K562 (cell line): ENCODE data around the gene TMEM215. TPM values are rescaled to one million over a fixed set of nuclear protein-coding genes. Genes with fewer than 3 reads are reported as not detected.
"Not testable (repeated sequence)": the region's sequence is repeated elsewhere in the genome, so short reads cannot be mapped to it uniquely, and the experiment has no call there.

ENCODE experiments used
- ATAC-seq: fragments of 200-7000 bp; cut with Tn5 transposase; 3 replicates; pipeline ENCODE4 v1.9.1; 2020; ENCODE audit warnings: moderate library complexity
- BruUV-seq: library from RNA; stranded (reverse); fragments of 400-500 nt; replicated peaks from 2 replicates; lab custom pipeline; 2021; lab: Mats Ljungman, UMichigan
- CTCF ChIA-PET: fragments of 300-600 bp; formaldehyde crosslinking; extraction: SDS; loops from one replicate; lab custom pipeline; 2021; ENCODE audit warnings: low intra/inter-chr PET ratio; lab: Yijun Ruan, JAX
- POLR2A ChIA-PET: fragments of 300-600, 350-650 bp; sonication (Branson Sonifier 250); formaldehyde crosslinking; extraction: SDS; loops from one replicate; lab custom pipeline; 2021; ENCODE audit warnings: antibody characterized with exemption, inconsistent platforms; lab: Yijun Ruan, JAX
- DNase-seq, 4 experiments: peaks; one replicate each; pipeline versions ENCODE4 v3.0.0 to v3.0.0-alpha.2; 2011 to 2018; ENCODE audit warnings: low spot score in 3 of 4, mixed read lengths in 3 of 4; ENCODE audit errors: extremely low read depth in 1 of 4
- FAIRE-seq: peaks from 2 replicates; lab custom pipeline; 2011; peaks lifted over from hg19 to GRCh38; lab: Jason Lieb, UNC
- H2AFZ ChIP-seq: 2 replicates; pipeline ENCODE4 v1.6.0; 2011; ENCODE audit warnings: low read depth, low read length, control low read depth, inconsistent platforms
- H3K27ac ChIP-seq: fragments of 200-600 bp; 3 replicates; pipeline ENCODE4 v1.8.0; 2011; ENCODE audit warnings: low read depth, mild to moderate bottlenecking, control low read depth, inconsistent platforms, low read length, moderate library complexity, mixed read lengths; ENCODE audit errors: extremely low read depth
- H3K27me3 ChIP-seq, 2 experiments: fragments of 300-600 bp in 1 of 2; 2 replicates in 1 of 2; 3 replicates in 1 of 2; pipeline versions ENCODE4 v1.6.0 to v1.8.0; 2011; ENCODE audit warnings: inconsistent platforms in 2 of 2, low read length in 2 of 2, mild to moderate bottlenecking in 1 of 2, mixed read lengths in 1 of 2, moderate library complexity in 1 of 2; ENCODE audit not compliant: control insufficient read depth in 2 of 2, insufficient read depth in 2 of 2
- H3K36me3 ChIP-seq: fragments of 300-600 bp; 3 replicates; pipeline ENCODE4 v1.8.0; 2011; ENCODE audit warnings: mild to moderate bottlenecking, low read length, inconsistent platforms; ENCODE audit not compliant: control insufficient read depth, insufficient read depth
- H3K4me1 ChIP-seq, 2 experiments: fragments of 200-600 bp in 1 of 2; replicated peaks in 1 of 2; 2 replicates in 1 of 2; 3 replicates in 1 of 2; pipeline versions ENCODE4 v1.5.1 to v1.8.0; 2011; ENCODE audit warnings: inconsistent platforms in 2 of 2, low read length in 2 of 2, mild to moderate bottlenecking in 1 of 2, mixed read lengths in 1 of 2, moderate library complexity in 1 of 2; ENCODE audit not compliant: control insufficient read depth in 2 of 2, insufficient read depth in 2 of 2
- H3K4me2 ChIP-seq: 2 replicates; pipeline ENCODE4 v1.6.1; 2011; ENCODE audit warnings: low read length, control low read depth, inconsistent platforms, mixed read lengths; ENCODE audit not compliant: insufficient read depth
- H3K4me3 ChIP-seq: fragments of 200-600 bp; sonication (generic), shearing (Covaris generic); 2 replicates; pipeline ENCODE4 v1.5.1; 2016; ENCODE audit warnings: control low read depth, inconsistent platforms
- H3K79me2 ChIP-seq: fragments of 200-600 bp; 3 replicates; pipeline ENCODE4 v1.8.0; 2011; ENCODE audit warnings: low read length, inconsistent platforms; ENCODE audit not compliant: control insufficient read depth, insufficient read depth
- H3K9ac ChIP-seq, 2 experiments: 2 replicates each; pipeline versions ENCODE4 v1.6.0 to v1.6.1; 2011; ENCODE audit warnings: low read depth in 2 of 2, low read length in 2 of 2, control low read depth in 1 of 2, inconsistent platforms in 1 of 2, mild to moderate bottlenecking in 1 of 2, mixed read lengths in 1 of 2; ENCODE audit not compliant: insufficient read depth in 1 of 2
- H3K9me1 ChIP-seq: one replicate; pipeline ENCODE4 v1.6.0; 2011; ENCODE audit warnings: inconsistent platforms, mild to moderate bottlenecking, low read length, moderate library complexity; ENCODE audit not compliant: control insufficient read depth, insufficient read depth
- H3K9me3 ChIP-seq: replicated peaks from 2 replicates; pipeline ENCODE4 v1.5.1; 2011; ENCODE audit warnings: low read depth, low read length, inconsistent platforms; ENCODE audit not compliant: control insufficient read depth, insufficient read depth
- H4K20me1 ChIP-seq: replicated peaks from 2 replicates; pipeline ENCODE4 v1.6.1; 2011; ENCODE audit warnings: low read length, inconsistent platforms, mixed read lengths; ENCODE audit not compliant: control insufficient read depth, insufficient read depth
- HLTF ChIP-seq: fragments of 450-650 bp; IDR thresholded peaks from 2 replicates; pipeline ENCODE4 v1.6.1; 2016
- HMGN3 ChIP-seq: IDR thresholded peaks from 2 replicates; pipeline ENCODE4 v1.6.1; 2011; ENCODE audit warnings: borderline replicate concordance, low read depth, mild to moderate bottlenecking, mixed read lengths, low read length; ENCODE audit not compliant: insufficient read length; ENCODE audit errors: extremely low read depth
- HNRNPK ChIP-seq: fragments of 200-400 bp; formaldehyde crosslinking; IDR thresholded peaks from one replicate; pipeline ENCODE4 v1.6.1; 2018; ENCODE audit warnings: mild to moderate bottlenecking, low read depth, low read length; ENCODE audit not compliant: poor library complexity, severe bottlenecking
- JUNB ChIP-seq: fragments of 450-650 bp; formaldehyde crosslinking; conservative IDR thresholded peaks from 2 replicates; pipeline ENCODE4 v1.4.0; 2020; ENCODE audit warnings: mild to moderate bottlenecking
- KDM4B ChIP-seq, 2 experiments: fragments of 450-650 bp in 1 of 2; sonication (generic) in 1 of 2; IDR thresholded peaks; 2 replicates each; pipeline ENCODE4 v1.6.1; 2016 to 2017; ENCODE audit warnings: borderline replicate concordance in 2 of 2, antibody characterized with exemption in 1 of 2, low read depth in 1 of 2, mild to moderate bottlenecking in 1 of 2
- KLF16 ChIP-seq: IDR thresholded peaks from 2 replicates; pipeline ENCODE4 v1.6.1; 2016; ENCODE audit warnings: antibody characterized with exemption
- MBD2 ChIP-seq: sonication (generic); IDR thresholded peaks from 2 replicates; pipeline ENCODE4 v1.6.1; 2016; ENCODE audit warnings: low read depth, borderline replicate concordance
- MYNN ChIP-seq, 2 experiments: sonication (generic); formaldehyde crosslinking in 1 of 2; IDR thresholded peaks; 2 replicates each; pipeline versions ENCODE4 v1.5.0 to v1.6.1; 2016 to 2020; ENCODE audit warnings: antibody characterized with exemption in 1 of 2, missing genetic modification reagents in 1 of 2
- POLR3G ChIP-seq: IDR thresholded peaks from 2 replicates; pipeline ENCODE4 v1.6.1; 2011; ENCODE audit not compliant: insufficient read length, insufficient replicate concordance; ENCODE audit errors: extremely low read depth
- SIRT6 ChIP-seq: IDR thresholded peaks from one replicate; pipeline ENCODE4 v1.6.1; 2012; ENCODE audit warnings: low read depth, mild to moderate bottlenecking, control low read depth, inconsistent platforms, low read length, moderate library complexity
- SMAD4 ChIP-seq: fragments of 250-450 bp; sonication (Bioruptor Pico); conservative IDR thresholded peaks from 2 replicates; pipeline ENCODE4 v1.8.0; 2021; ENCODE audit warnings: inconsistent platforms, mild to moderate bottlenecking, moderate library complexity
- ZC3H8 ChIP-seq: fragments of 450-650 bp; IDR thresholded peaks from 2 replicates; pipeline ENCODE4 v1.6.1; 2017
- ZFP36 ChIP-seq: fragments of 150-350 bp; IDR thresholded peaks from 2 replicates; pipeline ENCODE4 v1.6.1; 2018; ENCODE audit warnings: low read length, low read depth; ENCODE audit not compliant: partially characterized antibody
- ZKSCAN1 ChIP-seq: fragments of 150-350 bp; IDR thresholded peaks from 2 replicates; pipeline ENCODE4 v1.6.1; 2016; ENCODE audit warnings: low read depth, low read length
- ZNF23 ChIP-seq: fragments of 250-450 bp; sonication (Bioruptor Pico); IDR thresholded peaks from 2 replicates; pipeline ENCODE4 v1.4.0; 2020; ENCODE audit warnings: mild to moderate bottlenecking
- ZNF253 ChIP-seq: fragments of 250-450 bp; sonication (Bioruptor Pico); conservative IDR thresholded peaks from 2 replicates; pipeline ENCODE4 v1.6.1; 2021; ENCODE audit warnings: mild to moderate bottlenecking
- ZNF780A ChIP-seq: fragments of 250-450 bp; sonication (Bioruptor Pico); IDR thresholded peaks from 2 replicates; pipeline ENCODE4 v1.5.0; 2021; ENCODE audit warnings: mild to moderate bottlenecking
- WGBS: fragments of 100-300 bp; shearing (Covaris generic); methylation state at CpG from one replicate; pipeline ENCODE4 v1.1.6; 2016; ENCODE audit warnings: low coverage, mixed read lengths; ENCODE audit not compliant: insufficient coverage; ENCODE audit errors: missing lambda C conversion rate; 5-methylcytosine and 5-hydroxymethylcytosine counted together
- in situ Hi-C: fragments of 300-500 bp; cut with MboI; formaldehyde crosslinking; loops from 4 replicates; pipeline ENCODE4 v1.15.0; 2018; ENCODE audit warnings: inconsistent platforms, mixed read lengths
- intact Hi-C: fragments of 100-400 bp; cut with micrococcal nuclease; formaldehyde crosslinking; loops from 2 replicates; pipeline ENCODE4 v1.14.2; 2022
- polyA plus RNA-seq, 8 experiments: library from polyadenylated mRNA; depleted of rRNA in 4 of 8; stranded (reverse) in 5 of 8; unstranded in 3 of 8; fragments of >200 nt; fragmentation: Nextera tagmentation in 2 of 8; fragmentation: Illumina TruSeq in 1 of 8; extraction: Ambion mirVana in 2 of 8; extraction: Trizol in 1 of 8; gene quantifications; 2 replicates each; pipeline versions ENCODE4 v1.2.1 to v1.2.3, GENCODE V29; 2011 to 2014; ENCODE audit warnings: inconsistent platforms in 1 of 8, missing spikeins in 1 of 8
- total RNA-seq, 7 experiments: library from RNA; depleted of rRNA in 6 of 7; stranded (reverse); fragments of >200 nt in 6 of 7; fragmentation: Illumina TruSeq in 2 of 7; extraction: Trizol in 2 of 7; gene quantifications; 2 replicates each; pipeline versions ENCODE4 v1.2.1 to v1.2.3, GENCODE V29; 2011 to 2021; ENCODE audit warnings: low replicate concordance in 1 of 7
- TF ChIP-seq, protein P1 (sequence below): sonication (generic); formaldehyde crosslinking; IDR thresholded peaks from 2 replicates; pipeline ENCODE4 v1.8.1; 2023; ENCODE audit warnings: mild to moderate bottlenecking, missing genetic modification reagents

The TMEM215 gene
- total and polyA plus RNA-seq, 9 of the 15 experiments (the other 6 are each of a cell fraction or from before 2014, with no cell fraction given) = not detected

DNA sequence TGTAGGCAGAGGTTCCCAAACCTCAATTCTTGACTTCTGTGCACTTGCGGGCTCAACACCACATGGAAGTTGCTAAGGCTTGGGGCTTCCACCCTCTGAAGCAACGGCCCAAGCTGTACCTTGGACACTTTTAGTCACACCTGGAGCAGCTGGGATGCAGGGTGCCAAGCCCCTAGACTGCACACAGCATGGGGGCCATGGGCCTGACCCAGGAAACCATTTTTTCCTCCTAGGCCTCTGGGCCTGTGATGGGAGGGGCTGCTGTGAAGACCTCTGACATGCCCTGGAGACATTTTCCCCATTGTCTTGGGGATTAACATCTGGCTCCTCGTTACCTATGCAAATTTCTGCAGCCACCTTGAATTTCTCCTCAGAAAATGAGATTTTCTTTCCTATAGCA is 12.7 kb downstream of the TMEM215 start:
- ATAC-seq, H3K9me1 ChIP-seq, H4K20me1 ChIP-seq, CTCF ChIA-PET, H3K4me2 ChIP-seq, H3K36me3 ChIP-seq, H3K4me1 ChIP-seq, H3K9ac ChIP-seq, BruUV-seq, FAIRE-seq, DNase-seq, POLR2A ChIA-PET, H3K9me3 ChIP-seq, H3K27me3 ChIP-seq, H3K79me2 ChIP-seq, H3K27ac ChIP-seq, in situ Hi-C loops, intact Hi-C loops, H2AFZ ChIP-seq, H3K4me3 ChIP-seq: not testable (repeated sequence)
- 3% methylated on average over 3 of the region's 3 CpGs for WGBS
- TF ChIP-seq ZFP36 = peak; percentile 42

DNA sequence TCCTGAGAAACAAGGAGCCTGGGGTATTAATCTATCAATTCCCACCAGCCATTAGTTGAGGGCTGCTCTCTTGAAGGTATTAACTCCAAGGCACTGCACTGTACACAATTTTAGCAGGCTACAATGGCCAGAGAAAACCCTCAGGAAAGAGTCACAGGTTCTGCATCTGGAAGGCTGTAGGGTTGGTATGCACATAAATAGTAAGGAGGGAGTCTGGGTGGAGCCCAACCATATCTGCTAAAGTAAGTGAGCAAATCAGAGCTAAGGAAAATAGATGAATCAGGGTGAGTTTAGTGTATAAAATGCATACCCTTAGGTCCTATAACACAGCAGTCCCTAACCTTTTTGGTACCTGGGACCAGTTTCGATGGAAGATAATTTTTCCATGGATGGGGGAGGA is 18.2 kb downstream of the TMEM215 start:
- Histone ChIP-seq H3K9ac (no peak overlapping the region), H3K4me1 (no peaks in the 10 kb centered on the region), H2AFZ (no peak overlapping the region), H3K9me1 (no peaks in the 10 kb centered on the region), H3K4me3 (no peak overlapping the region), H3K27ac (no peak overlapping the region), H3K79me2 (no peaks in the 10 kb centered on the region), H3K9me3 (no peaks in the 10 kb centered on the region), H3K4me2 (no peak overlapping the region), H4K20me1 (no peaks in the 10 kb centered on the region), H3K27me3 (no peaks in the 10 kb centered on the region), H3K36me3 (no peaks in the 10 kb centered on the region)
- BruUV-seq = no TSS peak
- intact Hi-C loops = no loop called here
- TF ChIP-seq JUNB (CRISPR knock-in tag) (no peak), ZKSCAN1 (no peak), ZNF253 (CRISPR knock-in tag) (no peak), HMGN3 (no peak), ZC3H8 (no peak), MBD2 (no peak), MYNN (IDR thresholded peaks at IDR 0.05) (no peak), MYNN (CRISPR knock-in tag; IDR thresholded peaks at IDR 0.05) (no peak), ZNF23 (CRISPR knock-in tag) (no peak), HLTF (no peak), ZNF780A (CRISPR knock-in tag) (no peak), HNRNPK (no peak), POLR3G (no peak), SIRT6 (no peak), SMAD4 (CRISPR knock-in tag) (no peak), KDM4B (IDR thresholded peaks at IDR 0.05; ENCODE audit: borderline replicate concordance in 2 of 2, low read depth in 1 of 2) (no peak), KLF16 (no peak)
- TF ChIP-seq, protein P1, sequence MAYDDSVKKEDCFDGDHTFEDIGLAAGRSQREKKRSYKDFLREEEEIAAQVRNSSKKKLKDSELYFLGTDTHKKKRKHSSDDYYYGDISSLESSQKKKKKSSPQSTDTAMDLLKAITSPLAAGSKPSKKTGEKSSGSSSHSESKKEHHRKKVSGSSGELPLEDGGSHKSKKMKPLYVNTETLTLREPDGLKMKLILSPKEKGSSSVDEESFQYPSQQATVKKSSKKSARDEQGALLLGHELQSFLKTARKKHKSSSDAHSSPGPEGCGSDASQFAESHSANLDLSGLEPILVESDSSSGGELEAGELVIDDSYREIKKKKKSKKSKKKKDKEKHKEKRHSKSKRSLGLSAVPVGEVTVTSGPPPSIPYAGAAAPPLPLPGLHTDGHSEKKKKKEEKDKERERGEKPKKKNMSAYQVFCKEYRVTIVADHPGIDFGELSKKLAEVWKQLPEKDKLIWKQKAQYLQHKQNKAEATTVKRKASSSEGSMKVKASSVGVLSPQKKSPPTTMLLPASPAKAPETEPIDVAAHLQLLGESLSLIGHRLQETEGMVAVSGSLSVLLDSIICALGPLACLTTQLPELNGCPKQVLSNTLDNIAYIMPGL (CRISPR knock-in tag) = no peak
- 0% methylated on average over 1 of the region's 1 CpG for WGBS
- POLR2A ChIA-PET = no interaction called here
- ATAC-seq (no peak), DNase-seq (no peak), FAIRE-seq (no peak)
- in situ Hi-C loops = no loop called here
- CTCF ChIA-PET = no interaction called here
